ENCODE results near the gene PRKCA. TPM values are rescaled to one million over a fixed set of nuclear protein-coding genes. Genes with fewer than 3 reads are reported as not detected.
"Not testable (repeated sequence)": the region's sequence is repeated elsewhere in the genome, so short reads cannot be mapped to it uniquely, and the experiment has no call there.

Gene PRKCA
- polyA plus RNA-seq, 2 donors = 1.2 to 1.3 TPM

DNA sequence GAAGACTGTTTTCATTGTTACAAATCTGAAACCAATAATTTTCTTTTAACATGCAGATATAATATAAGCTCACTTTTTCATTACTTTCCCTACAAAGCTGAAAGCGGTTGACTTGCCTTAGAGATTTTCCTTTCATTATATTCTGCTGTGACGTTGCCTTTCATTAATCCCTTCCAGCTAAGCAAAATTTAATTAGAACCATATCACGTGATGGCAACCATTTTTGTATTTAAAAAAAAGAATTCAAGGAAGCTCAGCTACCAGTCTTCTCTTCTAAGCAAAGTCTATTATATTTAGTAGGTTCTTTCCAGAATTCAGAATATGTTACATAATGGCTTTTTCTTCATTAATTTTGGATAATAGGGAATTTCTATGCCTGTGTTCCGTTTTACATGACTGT, 186.5 kb downstream of the PRKCA start:
- no peaks in the 10 kb centered on the region for H3K36me3 ChIP-seq (ENCODE audit: control insufficient read depth in 2 of 2, insufficient read depth in 2 of 2, low read length in 1 of 2)
- no peaks in the 10 kb centered on the region for H3K4me1 ChIP-seq (ENCODE audit: control insufficient read depth in 2 of 2, insufficient read depth in 2 of 2, low read length in 1 of 2)
- no peak overlapping the region for H3K27ac ChIP-seq (ENCODE audit: low read depth in 2 of 2, low read length in 1 of 2)
- WGBS, 2 donors = 86 to 89% methylated on average over 4 of the region's 4 CpGs
- H3K27me3 ChIP-seq (ENCODE audit: control insufficient read depth in 1 of 2, insufficient read depth in 2 of 2, low read length in 2 of 2) = no peaks in the 10 kb centered on the region
- no peak overlapping the region for H3K4me3 ChIP-seq (ENCODE audit: low read depth in 1 of 2, low read length in 2 of 2)
- H3K9me3 ChIP-seq (ENCODE audit: control insufficient read depth in 2 of 2, insufficient read depth in 1 of 2, low read depth in 1 of 2, low read length in 1 of 2) = no peaks in the 10 kb centered on the region

GRCh38 chr17:66489576-66489975, 187.2 kb downstream of the PRKCA start:
- H3K9me3 ChIP-seq (ENCODE audit: control insufficient read depth in 2 of 2, insufficient read depth in 1 of 2, low read depth in 1 of 2, low read length in 1 of 2); H3K36me3 ChIP-seq (ENCODE audit: control insufficient read depth in 2 of 2, insufficient read depth in 2 of 2, low read length in 1 of 2); H3K27ac ChIP-seq (ENCODE audit: low read depth in 2 of 2, low read length in 1 of 2); H3K4me3 ChIP-seq (ENCODE audit: low read depth in 1 of 2, low read length in 2 of 2); H3K4me1 ChIP-seq (ENCODE audit: control insufficient read depth in 2 of 2, insufficient read depth in 2 of 2, low read length in 1 of 2); H3K27me3 ChIP-seq (ENCODE audit: control insufficient read depth in 1 of 2, insufficient read depth in 2 of 2, low read length in 2 of 2): not testable (repeated sequence)
- 97 to 99% methylated on average over 3 of the region's 3 CpGs for WGBS, 2 donors

- Histone ChIP-seq H3K27me3 (ENCODE audit: control insufficient read depth in 1 of 2, insufficient read depth in 2 of 2, low read length in 2 of 2) (no peaks in the 10 kb centered on the region), H3K36me3 (ENCODE audit: control insufficient read depth in 2 of 2, insufficient read depth in 2 of 2, low read length in 1 of 2) (no peaks in the 10 kb centered on the region), H3K4me3 (ENCODE audit: low read depth in 1 of 2, low read length in 2 of 2) (no peak overlapping the region), H3K27ac (ENCODE audit: low read depth in 2 of 2, low read length in 1 of 2) (no peak overlapping the region), H3K4me1 (ENCODE audit: control insufficient read depth in 2 of 2, insufficient read depth in 2 of 2, low read length in 1 of 2) (no peaks in the 10 kb centered on the region), H3K9me3 (ENCODE audit: control insufficient read depth in 2 of 2, insufficient read depth in 1 of 2, low read depth in 1 of 2, low read length in 1 of 2) (no peaks in the 10 kb centered on the region)
- 76 to 85% methylated on average over 2 of the region's 2 CpGs for WGBS, 2 donors
Observed at GRCh38 chr17:66491213-66491612, 188.8 kb downstream of the PRKCA start.

DNA sequence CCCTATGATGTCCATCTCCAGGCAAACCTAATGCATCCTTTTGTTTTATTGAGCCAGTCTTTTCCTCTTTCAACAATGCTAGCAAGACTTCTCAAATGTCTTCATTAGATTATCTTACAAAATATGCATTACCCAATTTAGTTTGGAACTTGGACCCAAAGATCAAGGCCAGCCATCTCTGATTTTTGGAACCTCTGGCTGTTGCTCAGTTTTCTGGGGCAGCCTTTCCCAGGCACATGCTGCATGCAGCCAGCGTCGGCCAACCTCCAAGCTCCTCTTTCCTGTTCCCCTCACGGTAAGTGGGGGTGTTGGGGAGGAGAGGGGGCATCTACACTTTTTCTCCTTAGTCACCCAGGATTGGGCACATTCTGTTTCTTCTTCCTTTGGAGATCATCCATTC, 189.3 kb downstream of the PRKCA start:
- Histone ChIP-seq H3K9me3 (ENCODE audit: control insufficient read depth in 2 of 2, insufficient read depth in 1 of 2, low read depth in 1 of 2, low read length in 1 of 2) (no peaks in the 10 kb centered on the region), H3K27me3 (ENCODE audit: control insufficient read depth in 1 of 2, insufficient read depth in 2 of 2, low read length in 2 of 2) (no peaks in the 10 kb centered on the region), H3K27ac (ENCODE audit: low read depth in 2 of 2, low read length in 1 of 2) (no peak overlapping the region), H3K36me3 (ENCODE audit: control insufficient read depth in 2 of 2, insufficient read depth in 2 of 2, low read length in 1 of 2) (no peaks in the 10 kb centered on the region), H3K4me1 (ENCODE audit: control insufficient read depth in 2 of 2, insufficient read depth in 2 of 2, low read length in 1 of 2) (no peaks in the 10 kb centered on the region), H3K4me3 (ENCODE audit: low read depth in 1 of 2, low read length in 2 of 2) (no peak overlapping the region)
- WGBS, 2 donors = 91% methylated on average over 3 of the region's 3 CpGs

DNA sequence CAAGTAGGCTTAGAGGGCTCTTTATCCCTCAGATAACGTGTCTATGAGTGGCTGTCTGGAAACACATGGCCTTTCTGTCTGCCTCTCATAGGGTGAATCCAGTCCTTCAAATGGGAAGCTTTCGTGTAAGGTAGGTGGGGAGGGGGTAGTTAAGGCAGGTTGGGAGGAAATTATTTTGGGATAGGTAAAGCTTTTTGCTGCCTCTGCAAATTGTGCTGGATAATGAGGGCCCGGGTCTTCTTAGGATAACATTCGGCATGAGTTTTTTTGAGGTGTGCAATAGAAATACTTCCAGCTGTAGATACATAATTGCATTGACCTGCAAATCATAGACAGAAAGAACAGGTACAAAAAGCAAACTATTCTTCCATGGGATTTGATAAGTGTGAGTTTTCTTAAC, 189.7 kb downstream of the PRKCA start:
- Histone ChIP-seq H3K27me3 (ENCODE audit: control insufficient read depth in 1 of 2, insufficient read depth in 2 of 2, low read length in 2 of 2) (no peaks in the 10 kb centered on the region), H3K4me1 (ENCODE audit: control insufficient read depth in 2 of 2, insufficient read depth in 2 of 2, low read length in 1 of 2) (no peaks in the 10 kb centered on the region), H3K9me3 (ENCODE audit: control insufficient read depth in 2 of 2, insufficient read depth in 1 of 2, low read depth in 1 of 2, low read length in 1 of 2) (no peaks in the 10 kb centered on the region), H3K36me3 (ENCODE audit: control insufficient read depth in 2 of 2, insufficient read depth in 2 of 2, low read length in 1 of 2) (no peaks in the 10 kb centered on the region), H3K4me3 (ENCODE audit: low read depth in 1 of 2, low read length in 2 of 2) (no peak overlapping the region), H3K27ac (ENCODE audit: low read depth in 2 of 2, low read length in 1 of 2) (no peak overlapping the region)
- 93 to 95% methylated on average over 4 of the region's 4 CpGs for WGBS, 2 donors

DNA sequence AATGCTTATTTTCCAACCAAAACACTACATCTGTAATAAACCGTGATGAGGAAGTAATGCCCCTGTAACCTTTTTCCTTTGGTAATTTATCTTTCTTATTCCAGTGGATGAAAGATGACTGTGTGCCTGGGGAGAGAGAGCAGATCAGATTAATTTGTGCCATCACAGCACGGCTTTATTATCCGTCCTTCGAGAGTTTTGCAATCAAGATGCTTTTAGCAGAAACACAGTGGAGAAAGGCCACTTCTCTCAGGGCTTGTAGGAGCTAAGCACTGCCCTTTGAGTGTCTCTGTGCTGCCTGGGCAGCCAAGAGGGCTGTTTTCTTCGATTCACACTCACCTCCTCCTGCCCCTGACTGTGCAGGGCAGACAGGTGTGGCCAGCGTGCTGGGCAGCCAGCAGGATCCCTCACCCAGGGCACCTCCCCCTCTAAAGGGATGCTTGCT, 190.2 kb downstream of the PRKCA start:
- Histone ChIP-seq H3K36me3 (ENCODE audit: control insufficient read depth in 2 of 2, insufficient read depth in 2 of 2, low read length in 1 of 2) (no peaks in the 10 kb centered on the region), H3K27me3 (ENCODE audit: control insufficient read depth in 1 of 2, insufficient read depth in 2 of 2, low read length in 2 of 2) (no peaks in the 10 kb centered on the region), H3K4me3 (ENCODE audit: low read depth in 1 of 2, low read length in 2 of 2) (no peak overlapping the region), H3K27ac (ENCODE audit: low read depth in 2 of 2, low read length in 1 of 2) (no peak overlapping the region), H3K4me1 (ENCODE audit: control insufficient read depth in 2 of 2, insufficient read depth in 2 of 2, low read length in 1 of 2) (no peaks in the 10 kb centered on the region), H3K9me3 (ENCODE audit: control insufficient read depth in 2 of 2, insufficient read depth in 1 of 2, low read depth in 1 of 2, low read length in 1 of 2) (no peaks in the 10 kb centered on the region)
- WGBS, 2 donors = 67 to 75% methylated on average over 6 of the region's 6 CpGs

DNA sequence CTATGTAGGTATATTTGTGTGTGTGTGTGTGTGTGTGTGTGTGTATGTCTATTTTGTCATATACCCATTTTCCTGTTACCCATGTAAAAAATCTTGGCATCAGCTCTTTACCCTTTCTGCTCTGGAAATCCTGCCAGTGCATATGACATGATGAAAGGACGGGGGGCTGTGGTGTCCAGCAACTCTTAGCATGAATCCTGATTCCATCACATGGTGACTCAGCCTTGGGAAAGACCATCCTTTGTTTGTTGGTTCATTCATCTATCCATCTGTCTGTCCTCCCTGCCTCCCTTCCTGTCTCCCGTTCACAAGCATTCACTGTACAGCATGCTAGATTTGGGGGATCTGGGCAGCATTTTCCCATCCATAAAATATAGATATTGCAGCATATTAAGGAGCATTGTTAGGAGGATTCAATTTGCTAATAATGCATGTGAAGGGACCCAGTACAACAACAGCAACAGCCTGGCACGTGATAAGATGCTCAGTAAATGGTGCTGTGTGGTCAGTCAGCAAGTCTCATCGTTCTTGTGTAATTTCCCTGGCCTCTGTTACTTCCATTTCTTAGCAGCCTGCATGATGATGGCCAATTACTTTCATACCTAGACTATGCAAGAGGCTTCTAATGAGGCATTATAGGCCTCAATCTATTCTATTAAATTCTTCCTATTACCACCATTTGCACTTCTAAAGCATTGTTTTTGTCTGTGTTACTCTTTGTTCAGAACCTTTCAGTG, 191.0 kb downstream of the PRKCA start:
- no peak overlapping the region for H3K4me3 ChIP-seq (ENCODE audit: low read depth in 1 of 2, low read length in 2 of 2)
- WGBS, 2 donors = 68 to 74% methylated on average over 4 of the region's 4 CpGs

DNA sequence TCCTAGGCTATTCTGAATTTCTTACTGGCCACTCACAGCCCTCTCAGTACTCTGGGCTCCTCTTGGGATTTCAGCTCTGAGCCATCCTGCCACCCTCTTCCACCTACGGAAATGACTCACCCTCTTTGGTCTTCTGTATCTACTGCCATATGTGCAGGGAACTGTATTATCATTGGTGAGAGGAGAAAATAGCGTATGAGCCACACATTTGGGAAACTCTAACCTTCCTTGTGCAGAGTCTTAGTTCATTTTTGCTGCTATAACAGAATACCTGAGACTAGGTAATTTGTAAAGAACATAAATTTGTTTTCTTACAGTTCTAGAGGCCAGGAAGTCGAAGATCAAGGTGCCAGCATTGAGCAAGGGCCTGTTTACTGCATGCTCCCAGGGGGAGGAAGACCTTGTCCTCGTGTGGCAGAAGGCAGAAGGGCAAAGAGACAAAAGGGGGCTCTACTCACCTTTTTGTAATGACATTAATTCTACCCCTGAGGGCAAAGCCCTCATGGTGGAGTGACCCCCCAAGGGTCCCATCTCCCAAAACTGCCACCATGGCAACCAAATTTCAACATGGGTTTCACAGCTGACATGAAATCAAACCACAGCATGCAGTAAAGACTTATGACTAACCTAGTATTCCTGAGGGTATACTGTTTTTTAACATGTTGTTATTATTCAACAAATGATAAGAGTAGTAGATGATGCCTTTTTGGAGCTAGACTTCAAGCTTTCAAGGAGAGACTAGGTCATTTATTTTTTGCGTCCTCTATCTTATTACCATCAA, 191.8 kb downstream of the PRKCA start:
- no peak overlapping the region for H3K4me3 ChIP-seq (ENCODE audit: low read depth in 1 of 2, low read length in 2 of 2)
- H3K4me1 ChIP-seq (ENCODE audit: control insufficient read depth in 2 of 2, insufficient read depth in 2 of 2, low read length in 1 of 2) = no peaks in the 10 kb centered on the region
- no peak overlapping the region for H3K27ac ChIP-seq (ENCODE audit: low read depth in 2 of 2, low read length in 1 of 2)
- no peaks in the 10 kb centered on the region for H3K9me3 ChIP-seq (ENCODE audit: control insufficient read depth in 2 of 2, insufficient read depth in 1 of 2, low read depth in 1 of 2, low read length in 1 of 2)
- WGBS, 2 donors = 78 to 84% methylated on average over 5 of the region's 5 CpGs
- no peaks in the 10 kb centered on the region for H3K36me3 ChIP-seq (ENCODE audit: control insufficient read depth in 2 of 2, insufficient read depth in 2 of 2, low read length in 1 of 2)
- H3K27me3 ChIP-seq (ENCODE audit: control insufficient read depth in 1 of 2, insufficient read depth in 2 of 2, low read length in 2 of 2) = no peaks in the 10 kb centered on the region

More for the DNA sequence above, 191.0 kb downstream of the PRKCA start:
- no peak overlapping the region for H3K27ac ChIP-seq (ENCODE audit: low read depth in 2 of 2, low read length in 1 of 2)
- no peaks in the 10 kb centered on the region for H3K27me3 ChIP-seq (ENCODE audit: control insufficient read depth in 1 of 2, insufficient read depth in 2 of 2, low read length in 2 of 2)
- H3K36me3 ChIP-seq (ENCODE audit: control insufficient read depth in 2 of 2, insufficient read depth in 2 of 2, low read length in 1 of 2) = no peaks in the 10 kb centered on the region
- no peaks in the 10 kb centered on the region for H3K4me1 ChIP-seq (ENCODE audit: control insufficient read depth in 2 of 2, insufficient read depth in 2 of 2, low read length in 1 of 2)
- H3K9me3 ChIP-seq (ENCODE audit: control insufficient read depth in 2 of 2, insufficient read depth in 1 of 2, low read depth in 1 of 2, low read length in 1 of 2) = no peaks in the 10 kb centered on the region

DNA sequence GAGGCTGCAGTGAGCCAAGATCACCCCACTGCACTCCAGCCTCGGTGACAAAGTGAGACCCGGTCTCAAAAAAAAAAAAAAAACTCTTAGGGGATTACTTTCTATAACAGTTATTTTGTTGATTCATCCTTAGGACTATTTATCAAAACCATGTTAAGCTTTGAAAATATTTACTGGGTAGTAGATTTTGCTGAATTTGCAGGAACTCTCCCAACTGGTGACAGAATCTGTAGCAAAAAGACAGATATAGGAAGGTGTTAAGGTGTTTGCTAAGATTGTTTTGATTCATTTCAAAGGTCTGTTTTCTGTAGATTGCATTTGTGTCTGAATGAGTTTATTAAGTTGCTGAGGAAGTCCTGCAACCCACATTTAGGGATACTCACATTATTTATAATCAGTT, 192.6 kb downstream of the PRKCA start:
- no peak overlapping the region for H3K27ac ChIP-seq (ENCODE audit: low read depth in 2 of 2, low read length in 1 of 2)
- no peaks in the 10 kb centered on the region for H3K27me3 ChIP-seq (ENCODE audit: control insufficient read depth in 1 of 2, insufficient read depth in 2 of 2, low read length in 2 of 2)
- H3K4me3 ChIP-seq (ENCODE audit: low read depth in 1 of 2, low read length in 2 of 2) = no peak overlapping the region
- no peaks in the 10 kb centered on the region for H3K9me3 ChIP-seq (ENCODE audit: control insufficient read depth in 2 of 2, insufficient read depth in 1 of 2, low read depth in 1 of 2, low read length in 1 of 2)
- H3K4me1 ChIP-seq (ENCODE audit: control insufficient read depth in 2 of 2, insufficient read depth in 2 of 2, low read length in 1 of 2) = no peaks in the 10 kb centered on the region
- H3K36me3 ChIP-seq (ENCODE audit: control insufficient read depth in 2 of 2, insufficient read depth in 2 of 2, low read length in 1 of 2) = no peaks in the 10 kb centered on the region
- 81 to 89% methylated on average over 2 of the region's 2 CpGs for WGBS, 2 donors

GRCh38 chr17:66496306-66496705, 193.9 kb downstream of the PRKCA start:
- Histone ChIP-seq H3K36me3 (ENCODE audit: control insufficient read depth in 2 of 2, insufficient read depth in 2 of 2, low read length in 1 of 2) (no peaks in the 10 kb centered on the region), H3K4me3 (ENCODE audit: low read depth in 1 of 2, low read length in 2 of 2) (no peak overlapping the region), H3K27ac (ENCODE audit: low read depth in 2 of 2, low read length in 1 of 2) (no peak overlapping the region), H3K27me3 (ENCODE audit: control insufficient read depth in 1 of 2, insufficient read depth in 2 of 2, low read length in 2 of 2) (no peaks in the 10 kb centered on the region), H3K4me1 (ENCODE audit: control insufficient read depth in 2 of 2, insufficient read depth in 2 of 2, low read length in 1 of 2) (no peaks in the 10 kb centered on the region), H3K9me3 (ENCODE audit: control insufficient read depth in 2 of 2, insufficient read depth in 1 of 2, low read depth in 1 of 2, low read length in 1 of 2) (no peaks in the 10 kb centered on the region)
- 87 to 91% methylated on average over 5 of the region's 5 CpGs for WGBS, 2 donors
